ENCODE data around the gene E2F4.

Gene E2F4

DNA sequence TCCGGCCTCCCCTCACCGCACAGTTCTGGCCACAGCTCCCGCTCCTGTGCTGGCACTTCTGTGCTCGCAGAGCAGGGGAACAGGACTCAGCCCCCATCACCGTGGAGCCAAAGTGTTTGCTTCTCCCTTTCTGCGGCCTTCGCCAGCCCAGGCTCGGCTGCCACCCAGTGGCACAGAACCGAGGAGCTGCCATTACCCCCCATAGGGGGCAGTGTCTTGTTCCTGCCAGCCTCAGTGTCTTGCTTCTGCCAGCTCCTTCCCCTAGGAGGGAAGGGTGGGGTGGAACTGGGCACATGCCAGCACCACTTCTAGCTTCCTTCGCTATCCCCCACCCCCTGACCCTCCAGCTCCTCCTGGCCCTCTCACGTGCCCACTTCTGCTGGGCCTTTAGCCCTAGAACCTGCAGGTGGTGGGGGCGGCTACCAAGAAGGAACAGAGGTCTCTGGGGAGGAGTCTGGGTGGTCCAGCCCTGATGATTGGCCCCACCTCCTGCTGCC lies 6.3 kb downstream of the E2F4 start:
- Histone ChIP-seq H3K4me3 (no peak overlapping the region), H3K27me3 (no peaks in the 10 kb centered on the region), H3K36me3 (peaks cover 42 to 82% (median 63%) of the 10 kb centered on the region in 3 donors), H3K9me3 (no peaks in the 10 kb centered on the region), H3K4me1 (peaks cover 2 to 33% (median 10%) of the 10 kb centered on the region in 4 donors), H3K27ac (peak overlapping the region in 1 of 2 donors; percentile 11)
- TF ChIP-seq, protein P1, sequence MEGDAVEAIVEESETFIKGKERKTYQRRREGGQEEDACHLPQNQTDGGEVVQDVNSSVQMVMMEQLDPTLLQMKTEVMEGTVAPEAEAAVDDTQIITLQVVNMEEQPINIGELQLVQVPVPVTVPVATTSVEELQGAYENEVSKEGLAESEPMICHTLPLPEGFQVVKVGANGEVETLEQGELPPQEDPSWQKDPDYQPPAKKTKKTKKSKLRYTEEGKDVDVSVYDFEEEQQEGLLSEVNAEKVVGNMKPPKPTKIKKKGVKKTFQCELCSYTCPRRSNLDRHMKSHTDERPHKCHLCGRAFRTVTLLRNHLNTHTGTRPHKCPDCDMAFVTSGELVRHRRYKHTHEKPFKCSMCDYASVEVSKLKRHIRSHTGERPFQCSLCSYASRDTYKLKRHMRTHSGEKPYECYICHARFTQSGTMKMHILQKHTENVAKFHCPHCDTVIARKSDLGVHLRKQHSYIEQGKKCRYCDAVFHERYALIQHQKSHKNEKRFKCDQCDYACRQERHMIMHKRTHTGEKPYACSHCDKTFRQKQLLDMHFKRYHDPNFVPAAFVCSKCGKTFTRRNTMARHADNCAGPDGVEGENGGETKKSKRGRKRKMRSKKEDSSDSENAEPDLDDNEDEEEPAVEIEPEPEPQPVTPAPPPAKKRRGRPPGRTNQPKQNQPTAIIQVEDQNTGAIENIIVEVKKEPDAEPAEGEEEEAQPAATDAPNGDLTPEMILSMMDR (IDR thresholded peaks at IDR 0.05): peak; percentile 33 to 45
- intact Hi-C loops (cut with DNase I; ENCODE audit: low total_unique reads): no loop called here
- no peak for DNase-seq

DNA sequence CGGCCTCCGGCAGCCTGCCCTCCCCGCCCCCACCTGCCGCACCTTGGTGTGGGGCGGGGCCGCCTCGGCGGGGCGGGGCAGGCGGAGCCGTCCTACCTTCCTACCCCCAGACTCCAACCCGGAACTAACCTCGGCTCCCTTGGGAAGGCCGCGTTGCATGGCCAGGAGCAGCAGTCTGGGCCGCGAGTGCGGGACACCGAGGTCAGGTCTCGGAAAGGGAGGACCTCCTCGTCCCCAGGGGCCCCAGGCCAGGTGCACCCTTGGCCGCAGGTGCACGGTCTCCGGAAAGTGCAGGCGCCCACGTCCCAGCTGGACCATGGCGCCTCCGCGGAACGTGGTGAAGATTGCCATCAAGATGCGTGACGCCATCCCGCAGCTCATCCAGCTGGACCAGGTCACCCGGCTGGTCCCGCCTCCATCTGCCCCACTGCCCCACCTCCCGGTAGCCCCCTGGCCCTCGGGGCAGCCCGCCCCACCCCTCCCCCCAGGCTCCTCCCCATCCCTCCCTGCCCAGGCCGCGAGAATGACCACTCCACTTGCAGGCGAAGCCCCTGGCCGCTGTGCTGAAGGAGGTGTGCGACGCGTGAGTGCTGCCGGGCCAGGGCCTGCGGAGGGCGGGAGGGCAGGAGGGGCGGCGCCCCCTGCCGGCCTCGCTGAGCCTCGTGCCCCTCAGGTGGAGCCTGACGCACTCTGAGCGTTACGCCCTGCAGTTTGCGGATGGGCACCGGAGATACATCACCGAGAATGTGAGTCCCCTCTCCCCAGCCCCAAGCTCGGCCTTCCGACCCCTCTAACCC lies 7.3 kb downstream of the E2F4 start, which contains the start of gene ELMO3:
ELMO3 (plus strand) TSS at position 121 of the 797 bp plus-strand sequence; CDS start at position 317, 196 bp downstream.
- no peak within 1 kb of the TSS for H3K4me3 ChIP-seq
- intact Hi-C loops (cut with DNase I; ENCODE audit: low total_unique reads): no loop called here
- no peaks in the 10 kb centered on the region for H3K27me3 ChIP-seq
- H3K36me3 ChIP-seq: peaks cover 44 to 82% (median 63%) of the 10 kb centered on the region in 3 donors
- no peak for DNase-seq
- peaks cover 0 to 24% (median 4%) of the 10 kb centered on the region in 4 donors for H3K4me1 ChIP-seq
- H3K9me3 ChIP-seq: no peaks in the 10 kb centered on the region
- TF ChIP-seq, protein P1 (IDR thresholded peaks at IDR 0.05): no peak
- peak within 1 kb of the TSS in 1 of 2 donors; percentile 11 for H3K27ac ChIP-seq

DNA sequence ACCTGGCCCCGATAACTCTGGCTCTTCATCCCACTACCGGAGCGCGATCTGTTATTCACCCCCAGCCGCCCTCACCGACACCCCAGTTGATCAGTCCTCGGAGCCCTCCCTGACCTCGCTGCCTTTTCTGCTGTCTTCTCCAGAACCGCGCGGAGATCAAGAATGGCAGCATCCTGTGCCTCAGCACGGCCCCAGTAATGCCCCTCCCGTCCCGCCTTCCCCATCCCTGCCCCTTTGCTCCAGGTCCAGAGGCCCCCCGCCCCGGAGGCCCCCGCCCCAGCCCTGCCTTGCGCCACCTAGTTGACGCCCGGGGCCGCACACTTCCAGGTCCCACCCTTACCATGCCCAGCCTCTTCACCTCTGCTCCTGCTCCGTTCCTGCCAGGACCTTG lies 7.8 kb downstream of the E2F4 start:
- Histone ChIP-seq H3K36me3 (peaks cover 38 to 80% (median 57%) of the 10 kb centered on the region in 3 donors), H3K9me3 (no peaks in the 10 kb centered on the region), H3K27ac (no peak overlapping the region), H3K27me3 (no peaks in the 10 kb centered on the region), H3K4me1 (peaks cover 0 to 21% (median 4%) of the 10 kb centered on the region in 4 donors), H3K4me3 (no peak overlapping the region)
- TF ChIP-seq, protein P1 (IDR thresholded peaks at IDR 0.05): no peak
- DNase-seq: no peak
- intact Hi-C loops (cut with DNase I; ENCODE audit: low total_unique reads): no loop called here

DNA sequence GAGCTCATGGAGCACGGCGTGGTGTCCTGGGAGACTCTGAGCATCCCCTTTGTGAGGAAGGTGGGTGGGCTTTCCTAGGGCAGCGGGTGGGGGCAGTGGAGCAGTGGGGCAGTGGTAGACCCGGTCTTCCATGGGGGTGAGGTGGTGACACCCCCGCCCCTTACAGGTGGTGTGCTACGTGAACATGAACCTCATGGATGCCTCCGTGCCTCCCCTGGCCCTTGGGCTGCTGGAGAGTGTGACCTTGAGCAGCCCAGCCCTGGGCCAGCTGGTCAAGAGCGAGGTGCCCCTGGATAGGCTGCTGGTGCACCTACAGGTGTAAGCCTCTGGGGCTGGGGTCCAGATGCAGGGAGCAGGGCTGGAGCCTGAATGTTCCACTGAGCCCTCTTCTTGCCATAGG lies 8.5 kb downstream of the E2F4 start:
- H3K27me3 ChIP-seq: no peaks in the 10 kb centered on the region
- no peak for DNase-seq
- peaks cover 0 to 21% (median 4%) of the 10 kb centered on the region in 4 donors for H3K4me1 ChIP-seq
- H3K9me3 ChIP-seq: no peaks in the 10 kb centered on the region
- H3K27ac ChIP-seq: no peak overlapping the region
- peaks cover 33 to 75% (median 50%) of the 10 kb centered on the region in 3 donors for H3K36me3 ChIP-seq
- intact Hi-C loops (cut with DNase I; ENCODE audit: low total_unique reads): no loop called here
- TF ChIP-seq, protein P1 (IDR thresholded peaks at IDR 0.05): no peak
- H3K4me3 ChIP-seq: no peak overlapping the region

DNA sequence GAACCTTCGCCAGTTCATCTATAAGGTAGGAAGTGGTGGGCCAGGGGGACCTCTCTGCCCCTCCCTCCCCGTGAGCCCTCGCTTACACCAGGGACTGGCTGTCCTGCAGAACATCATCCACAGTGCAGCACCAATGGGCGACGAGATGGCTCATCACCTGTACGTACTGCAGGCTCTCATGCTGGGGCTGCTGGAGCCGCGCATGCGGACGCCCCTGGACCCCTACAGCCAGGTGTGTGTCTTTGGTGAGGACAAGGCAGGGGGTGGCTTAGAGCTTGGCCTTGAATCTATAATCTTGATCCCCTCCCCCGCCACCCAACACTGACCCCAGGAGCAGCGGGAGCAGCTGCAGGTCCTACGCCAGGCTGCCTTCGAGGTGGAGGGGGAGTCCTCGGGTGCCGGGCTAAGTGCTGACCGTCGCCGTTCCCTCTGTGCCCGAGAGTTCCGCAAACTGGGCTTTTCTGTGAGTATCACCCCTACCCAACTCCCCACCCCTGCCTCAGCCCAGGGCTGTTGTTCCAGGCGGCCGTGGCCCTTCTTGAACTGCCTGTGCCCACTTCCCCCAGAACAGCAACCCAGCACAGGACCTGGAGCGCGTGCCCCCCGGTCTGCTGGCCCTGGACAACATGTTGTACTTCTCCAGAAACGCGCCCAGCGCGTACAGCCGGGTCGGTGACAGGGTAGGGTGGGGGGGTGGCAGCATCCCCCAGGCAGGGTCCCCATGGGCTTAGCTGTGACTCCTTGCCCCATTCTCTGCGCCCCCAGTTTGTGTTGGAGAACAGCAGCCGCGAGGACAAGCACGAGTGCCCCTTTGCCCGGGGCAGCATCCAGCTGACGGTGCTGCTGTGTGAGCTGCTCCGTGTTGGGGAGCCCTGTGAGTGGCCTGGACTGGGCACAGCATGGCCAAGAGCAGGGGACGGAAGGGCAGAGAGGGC lies 9.7 kb downstream of the E2F4 start:
- DNase-seq: no peak
- Histone ChIP-seq H3K27ac (no peak overlapping the region), H3K4me1 (peaks cover 0 to 21% (median 4%) of the 10 kb centered on the region in 4 donors), H3K27me3 (no peaks in the 10 kb centered on the region), H3K36me3 (peaks cover 21 to 73% (median 38%) of the 10 kb centered on the region in 3 donors), H3K4me3 (no peak overlapping the region), H3K9me3 (no peaks in the 10 kb centered on the region)
- TF ChIP-seq, protein P1 (IDR thresholded peaks at IDR 0.05): no peak
- intact Hi-C loops (cut with DNase I; ENCODE audit: low total_unique reads): no loop called here
